NB4 (cell line): ENCODE results near the gene HOXA6.
A peak's percentile ranks its signal among the peaks of the same experiment; 100 is the strongest.

Source experiments
- MYC ChIP-seq: IDR thresholded peaks from 2 replicates; pipeline ENCODE4 v1.6.1; 2011; ENCODE audit warnings: low read depth, low read length
- TF ChIP-seq, protein P1 (sequence below): IDR thresholded peaks from one replicate; pipeline ENCODE4 v1.5.1; 2012; ENCODE audit warnings: low read depth, low read length

DNA sequence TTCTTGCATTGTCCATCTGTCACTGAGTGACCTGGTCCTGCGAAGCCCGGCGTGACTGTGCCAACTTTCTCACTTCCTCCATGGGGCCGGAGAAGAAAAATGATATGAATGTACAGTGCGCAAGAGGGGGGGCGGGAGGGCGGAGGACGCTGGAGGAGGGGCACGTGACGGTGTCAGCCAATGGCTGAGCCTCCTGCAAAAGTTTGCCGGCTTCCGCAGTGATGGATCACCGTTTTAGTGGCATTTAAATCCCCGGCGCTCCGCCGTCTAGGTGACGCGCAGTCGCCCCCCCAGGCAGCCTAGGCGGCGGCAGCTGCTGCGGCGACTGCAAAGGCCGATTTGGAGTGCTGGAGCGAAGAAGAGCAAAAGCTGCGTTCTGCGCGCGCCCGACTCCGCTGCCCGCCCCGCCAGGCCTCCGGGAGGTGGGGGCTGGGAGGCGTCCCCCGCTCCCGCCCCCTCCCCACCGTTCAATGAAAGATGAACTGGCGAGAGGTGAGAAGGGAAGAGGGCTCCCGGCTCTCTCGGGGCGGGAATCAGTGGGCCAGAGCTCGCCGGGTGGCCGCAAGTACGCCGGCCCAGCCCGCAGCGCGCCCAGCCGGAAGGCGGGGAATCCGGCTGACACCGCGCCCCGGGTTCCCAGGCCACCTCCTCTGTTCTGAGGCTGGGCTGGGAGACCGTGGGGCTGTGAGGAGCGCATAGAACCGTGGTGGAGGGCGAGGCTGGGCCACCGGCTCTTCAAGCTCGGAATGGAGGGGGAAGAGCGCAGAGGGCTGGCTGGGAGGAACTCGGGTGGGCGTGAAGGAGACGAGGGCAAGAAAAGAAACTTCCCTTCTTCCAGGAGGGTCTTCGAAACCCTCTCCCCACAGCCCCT, 51.4 kb downstream of the HOXA6 start, which contains the start of gene HOXA1:
- TF ChIP-seq, protein P1, sequence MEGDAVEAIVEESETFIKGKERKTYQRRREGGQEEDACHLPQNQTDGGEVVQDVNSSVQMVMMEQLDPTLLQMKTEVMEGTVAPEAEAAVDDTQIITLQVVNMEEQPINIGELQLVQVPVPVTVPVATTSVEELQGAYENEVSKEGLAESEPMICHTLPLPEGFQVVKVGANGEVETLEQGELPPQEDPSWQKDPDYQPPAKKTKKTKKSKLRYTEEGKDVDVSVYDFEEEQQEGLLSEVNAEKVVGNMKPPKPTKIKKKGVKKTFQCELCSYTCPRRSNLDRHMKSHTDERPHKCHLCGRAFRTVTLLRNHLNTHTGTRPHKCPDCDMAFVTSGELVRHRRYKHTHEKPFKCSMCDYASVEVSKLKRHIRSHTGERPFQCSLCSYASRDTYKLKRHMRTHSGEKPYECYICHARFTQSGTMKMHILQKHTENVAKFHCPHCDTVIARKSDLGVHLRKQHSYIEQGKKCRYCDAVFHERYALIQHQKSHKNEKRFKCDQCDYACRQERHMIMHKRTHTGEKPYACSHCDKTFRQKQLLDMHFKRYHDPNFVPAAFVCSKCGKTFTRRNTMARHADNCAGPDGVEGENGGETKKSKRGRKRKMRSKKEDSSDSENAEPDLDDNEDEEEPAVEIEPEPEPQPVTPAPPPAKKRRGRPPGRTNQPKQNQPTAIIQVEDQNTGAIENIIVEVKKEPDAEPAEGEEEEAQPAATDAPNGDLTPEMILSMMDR, result no peak
- peak; percentile 58 for TF ChIP-seq MYC
